ENCODE data around the gene PPM1E. TPM values are rescaled to one million over a fixed set of nuclear protein-coding genes. Genes with fewer than 3 reads are reported as not detected.

The PPM1E gene
- total RNA-seq, 1 donor from 2014 or later = 0.30 TPM

DNA sequence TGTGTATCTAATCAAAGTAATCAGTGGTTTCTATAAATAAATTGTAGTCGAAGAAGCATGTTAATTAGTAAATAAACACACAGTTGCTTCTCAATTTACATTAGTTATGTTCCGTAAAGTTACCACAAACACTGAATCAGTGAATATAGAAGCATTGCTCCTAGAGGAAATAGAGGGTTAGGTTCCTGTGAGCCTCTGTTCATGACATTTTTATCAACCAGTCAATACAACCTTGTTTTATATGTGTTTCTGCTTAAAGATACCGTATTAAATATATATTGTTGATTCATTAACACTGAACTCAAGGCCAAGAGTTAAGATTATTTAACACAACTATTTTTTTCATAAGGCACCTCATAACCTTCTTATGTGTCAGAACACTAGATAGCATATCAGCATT, 134.3 kb downstream of the PPM1E start:
- ATAC-seq = no peak
- Histone ChIP-seq H3K27ac (no peak overlapping the region), H3K27me3 (ENCODE audit: low read depth) (peaks cover 4% of the 10 kb centered on the region), H3K9me3 (peaks cover 13% of the 10 kb centered on the region), H3K4me1 (no peaks in the 10 kb centered on the region), H3K36me3 (no peaks in the 10 kb centered on the region), H3K4me3 (no peak overlapping the region)
- intact Hi-C loops (cut with DNase I) = no loop called here
- DNase-seq = no peak
- TF ChIP-seq, protein P1, sequence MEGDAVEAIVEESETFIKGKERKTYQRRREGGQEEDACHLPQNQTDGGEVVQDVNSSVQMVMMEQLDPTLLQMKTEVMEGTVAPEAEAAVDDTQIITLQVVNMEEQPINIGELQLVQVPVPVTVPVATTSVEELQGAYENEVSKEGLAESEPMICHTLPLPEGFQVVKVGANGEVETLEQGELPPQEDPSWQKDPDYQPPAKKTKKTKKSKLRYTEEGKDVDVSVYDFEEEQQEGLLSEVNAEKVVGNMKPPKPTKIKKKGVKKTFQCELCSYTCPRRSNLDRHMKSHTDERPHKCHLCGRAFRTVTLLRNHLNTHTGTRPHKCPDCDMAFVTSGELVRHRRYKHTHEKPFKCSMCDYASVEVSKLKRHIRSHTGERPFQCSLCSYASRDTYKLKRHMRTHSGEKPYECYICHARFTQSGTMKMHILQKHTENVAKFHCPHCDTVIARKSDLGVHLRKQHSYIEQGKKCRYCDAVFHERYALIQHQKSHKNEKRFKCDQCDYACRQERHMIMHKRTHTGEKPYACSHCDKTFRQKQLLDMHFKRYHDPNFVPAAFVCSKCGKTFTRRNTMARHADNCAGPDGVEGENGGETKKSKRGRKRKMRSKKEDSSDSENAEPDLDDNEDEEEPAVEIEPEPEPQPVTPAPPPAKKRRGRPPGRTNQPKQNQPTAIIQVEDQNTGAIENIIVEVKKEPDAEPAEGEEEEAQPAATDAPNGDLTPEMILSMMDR (IDR thresholded peaks at IDR 0.05) = no peak

DNA sequence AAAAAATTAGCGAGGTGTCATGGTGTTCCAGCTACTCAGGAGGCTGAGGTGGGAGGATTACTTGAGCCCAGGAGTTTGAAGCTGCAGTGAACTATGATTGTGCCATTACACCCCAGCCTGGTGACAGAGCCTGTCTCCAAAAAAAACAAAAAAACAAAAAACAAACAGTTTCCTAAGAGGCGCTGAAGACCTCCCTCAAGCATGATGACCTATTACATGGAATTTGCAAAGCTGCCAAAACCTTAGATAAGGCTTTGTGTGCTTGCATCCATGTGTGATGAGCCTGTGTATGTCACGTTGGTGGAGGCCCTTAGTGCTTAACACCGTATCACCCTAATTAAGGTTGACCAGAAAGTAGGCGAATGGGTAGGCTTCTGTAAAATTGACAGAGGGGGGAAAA, 143.5 kb downstream of the PPM1E start:
- ATAC-seq = no peak
- Histone ChIP-seq H3K36me3 (no peaks in the 10 kb centered on the region), H3K27ac (no peak overlapping the region), H3K4me1 (no peaks in the 10 kb centered on the region), H3K27me3 (ENCODE audit: low read depth) (no peaks in the 10 kb centered on the region), H3K9me3 (peaks cover 5% of the 10 kb centered on the region), H3K4me3 (no peak overlapping the region)
- TF ChIP-seq, protein P1 (IDR thresholded peaks at IDR 0.05) = no peak
- intact Hi-C loops (cut with DNase I) = no loop called here
- DNase-seq = no peak

DNA sequence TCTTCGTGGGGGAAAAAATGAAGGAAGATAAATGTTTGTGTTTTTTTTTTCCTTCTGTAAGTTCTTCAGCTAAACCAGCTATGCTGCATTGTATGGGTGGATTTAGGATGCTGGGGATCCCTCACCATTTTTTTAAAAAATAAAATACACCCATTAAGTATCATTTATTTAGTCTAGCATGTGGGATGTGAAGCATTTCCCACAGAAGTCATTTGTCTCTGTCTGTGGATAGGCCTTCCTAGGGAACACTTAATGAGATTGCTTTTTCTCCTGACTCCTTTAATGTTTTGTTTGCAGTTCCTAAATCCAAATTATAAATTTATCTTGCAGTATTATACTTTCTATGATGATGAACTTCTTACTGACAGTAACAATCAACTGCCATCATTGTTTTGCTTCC, 146.7 kb downstream of the PPM1E start:
- Histone ChIP-seq H3K27me3 (ENCODE audit: low read depth) (no peaks in the 10 kb centered on the region), H3K27ac (no peak overlapping the region), H3K36me3 (no peaks in the 10 kb centered on the region), H3K4me1 (no peaks in the 10 kb centered on the region), H3K4me3 (no peak overlapping the region), H3K9me3 (peaks cover 9% of the 10 kb centered on the region)
- DNase-seq (no peak), ATAC-seq (no peak)
- intact Hi-C loops (cut with DNase I) = no loop called here
- TF ChIP-seq, protein P1 (IDR thresholded peaks at IDR 0.05) = no peak

DNA sequence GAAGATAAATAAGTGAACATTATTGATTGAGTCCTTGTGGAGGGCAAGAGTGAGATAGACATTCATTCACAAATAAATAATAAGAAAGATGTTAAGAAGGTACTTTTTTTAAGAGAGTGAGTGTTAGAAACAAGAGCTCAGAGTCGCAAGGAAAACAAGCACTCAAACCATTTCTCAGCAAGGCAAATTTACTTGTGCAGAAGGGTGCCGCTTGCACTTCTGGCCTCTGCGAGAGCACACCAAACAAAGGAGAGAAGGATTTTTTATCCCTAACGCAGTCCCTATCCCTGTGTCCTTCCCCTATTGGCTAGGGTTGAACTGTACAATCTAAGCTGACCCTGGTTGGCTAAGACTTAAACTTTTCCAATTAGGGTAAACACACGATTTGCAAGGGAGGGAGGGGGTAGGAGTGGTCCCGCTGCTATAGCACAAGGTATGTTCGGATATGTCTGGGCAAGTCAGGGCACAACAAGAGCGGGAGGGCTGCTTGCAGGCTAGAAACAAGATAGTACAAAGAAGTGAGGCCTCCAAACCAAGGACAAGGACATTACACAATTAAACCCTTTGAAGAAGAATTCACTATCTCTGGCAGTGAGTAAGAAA, 156.2 kb downstream of the PPM1E start:
- intact Hi-C loops (cut with DNase I) = no loop called here
- ATAC-seq (no peak), DNase-seq (no peak)
- Histone ChIP-seq H3K4me3 (no peak overlapping the region), H3K27me3 (ENCODE audit: low read depth) (no peaks in the 10 kb centered on the region), H3K9me3 (peaks cover 7% of the 10 kb centered on the region), H3K36me3 (no peaks in the 10 kb centered on the region), H3K4me1 (no peaks in the 10 kb centered on the region), H3K27ac (no peak overlapping the region)
- TF ChIP-seq, protein P1 (IDR thresholded peaks at IDR 0.05) = no peak

DNA sequence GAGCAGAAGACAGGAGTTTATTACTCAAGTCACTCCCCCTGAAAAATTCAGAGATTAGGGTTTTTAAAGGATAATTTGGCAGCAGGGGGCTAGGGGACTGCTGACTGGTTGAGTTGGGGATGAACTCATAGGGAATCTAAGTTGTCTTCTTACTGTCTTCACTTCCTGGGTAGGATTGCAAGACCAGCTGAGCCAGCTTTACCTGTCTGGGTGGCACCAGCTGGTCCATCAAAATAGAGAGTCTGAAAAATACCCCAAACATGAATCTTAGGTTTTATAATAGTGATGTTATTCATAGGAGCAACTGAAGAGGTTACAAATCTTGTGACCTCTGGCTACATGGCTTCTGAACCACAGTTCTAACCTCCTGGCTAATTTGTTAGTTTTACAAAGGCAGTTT, 157.9 kb downstream of the PPM1E start:
- H3K4me1 ChIP-seq = no peaks in the 10 kb centered on the region
- no peaks in the 10 kb centered on the region for H3K27me3 ChIP-seq (ENCODE audit: low read depth)
- peaks cover 7% of the 10 kb centered on the region for H3K9me3 ChIP-seq
- TF ChIP-seq, protein P1 (IDR thresholded peaks at IDR 0.05) = no peak
- intact Hi-C loops (cut with DNase I) = no loop called here
- H3K27ac ChIP-seq = no peak overlapping the region
- H3K36me3 ChIP-seq = no peaks in the 10 kb centered on the region
- ATAC-seq = no peak
- H3K4me3 ChIP-seq = no peak overlapping the region
- DNase-seq = no peak

Measured in lower lobe of right lung (tissue), 2 donors.